ENCODE measurements around the gene PLA2G6. TPM values are rescaled to one million over a fixed set of nuclear protein-coding genes. Genes with fewer than 3 reads are reported as not detected.

Gene PLA2G6
- total RNA-seq, 1 donor from 2014 or later: 22.5 TPM

DNA sequence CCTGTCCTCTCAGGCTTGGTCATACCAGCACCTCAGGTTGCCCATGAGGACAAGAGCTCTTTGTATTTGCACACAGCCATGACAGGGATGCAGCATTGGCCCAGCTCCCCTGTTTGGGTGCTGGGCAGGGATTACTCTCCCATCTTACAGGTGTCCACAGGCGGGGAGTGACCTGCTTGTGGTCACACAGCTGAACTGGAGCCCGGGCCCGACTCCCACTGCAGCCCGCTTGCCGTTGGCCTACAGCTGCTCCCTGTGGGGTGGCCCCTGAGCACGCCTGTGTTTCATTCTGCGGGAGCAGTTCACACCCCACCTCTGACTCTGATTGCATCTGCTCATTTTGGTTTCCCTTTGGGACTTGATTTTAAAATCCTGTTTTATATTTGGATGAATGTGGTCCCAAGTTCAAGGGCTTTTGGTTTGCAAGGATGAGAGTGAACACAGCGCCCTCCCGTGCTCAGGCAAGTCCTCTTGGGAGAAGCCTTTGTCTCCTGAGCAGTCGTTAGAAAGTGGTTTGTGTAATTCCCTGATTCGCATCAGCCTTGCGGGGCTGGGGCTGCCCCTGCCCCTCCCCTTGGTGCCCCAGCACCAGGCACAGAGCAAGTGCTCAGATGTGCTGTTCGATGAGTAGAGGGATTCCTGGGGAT lies 115.1 kb downstream of the PLA2G6 start:
- H3K27me3 Mint-ChIP-seq (ENCODE audit: unreplicated experiment): peaks cover 5% of the 10 kb centered on the region
- no peak overlapping the region for H3K27ac Mint-ChIP-seq (ENCODE audit: unreplicated experiment)
- no peak for DNase-seq (ENCODE audit: low spot score)
- H3K4me3 Mint-ChIP-seq (ENCODE audit: unreplicated experiment): no peak overlapping the region
- H3K4me1 Mint-ChIP-seq (ENCODE audit: unreplicated experiment): no peaks in the 10 kb centered on the region
- H3K9me3 Mint-ChIP-seq (ENCODE audit: unreplicated experiment): no peaks in the 10 kb centered on the region
- TF ChIP-seq, protein P1, sequence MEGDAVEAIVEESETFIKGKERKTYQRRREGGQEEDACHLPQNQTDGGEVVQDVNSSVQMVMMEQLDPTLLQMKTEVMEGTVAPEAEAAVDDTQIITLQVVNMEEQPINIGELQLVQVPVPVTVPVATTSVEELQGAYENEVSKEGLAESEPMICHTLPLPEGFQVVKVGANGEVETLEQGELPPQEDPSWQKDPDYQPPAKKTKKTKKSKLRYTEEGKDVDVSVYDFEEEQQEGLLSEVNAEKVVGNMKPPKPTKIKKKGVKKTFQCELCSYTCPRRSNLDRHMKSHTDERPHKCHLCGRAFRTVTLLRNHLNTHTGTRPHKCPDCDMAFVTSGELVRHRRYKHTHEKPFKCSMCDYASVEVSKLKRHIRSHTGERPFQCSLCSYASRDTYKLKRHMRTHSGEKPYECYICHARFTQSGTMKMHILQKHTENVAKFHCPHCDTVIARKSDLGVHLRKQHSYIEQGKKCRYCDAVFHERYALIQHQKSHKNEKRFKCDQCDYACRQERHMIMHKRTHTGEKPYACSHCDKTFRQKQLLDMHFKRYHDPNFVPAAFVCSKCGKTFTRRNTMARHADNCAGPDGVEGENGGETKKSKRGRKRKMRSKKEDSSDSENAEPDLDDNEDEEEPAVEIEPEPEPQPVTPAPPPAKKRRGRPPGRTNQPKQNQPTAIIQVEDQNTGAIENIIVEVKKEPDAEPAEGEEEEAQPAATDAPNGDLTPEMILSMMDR (IDR thresholded peaks at IDR 0.05; ENCODE audit: unreplicated experiment): no peak
- peaks cover 7% of the 10 kb centered on the region for H3K36me3 Mint-ChIP-seq (ENCODE audit: low read depth, unreplicated experiment)

DNA sequence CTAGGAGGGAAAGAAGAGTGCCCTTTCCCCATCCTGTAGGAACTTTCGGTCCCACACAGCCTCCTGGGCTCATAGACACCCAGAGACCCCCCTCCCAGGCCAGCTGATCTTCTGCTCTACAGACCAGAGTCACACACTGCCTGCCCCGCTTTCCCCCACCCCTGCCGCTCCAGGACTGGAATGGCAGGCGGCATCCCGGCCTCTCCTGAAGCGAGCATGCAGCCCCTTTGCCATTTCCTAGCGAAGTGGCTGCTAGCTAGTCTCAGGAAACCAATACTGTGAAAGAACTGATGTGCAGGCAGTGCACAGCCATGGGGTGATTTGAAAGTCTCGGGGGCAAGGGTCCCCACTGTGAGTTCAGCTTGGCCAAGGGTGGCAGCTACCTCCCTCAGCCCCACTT lies 116.1 kb downstream of the PLA2G6 start:
- H3K9me3 Mint-ChIP-seq (ENCODE audit: unreplicated experiment): no peaks in the 10 kb centered on the region
- no peak overlapping the region for H3K4me3 Mint-ChIP-seq (ENCODE audit: unreplicated experiment)
- DNase-seq (ENCODE audit: low spot score): no peak
- TF ChIP-seq, protein P1 (IDR thresholded peaks at IDR 0.05; ENCODE audit: unreplicated experiment): no peak
- H3K4me1 Mint-ChIP-seq (ENCODE audit: unreplicated experiment): no peaks in the 10 kb centered on the region
- peaks cover 5% of the 10 kb centered on the region for H3K27me3 Mint-ChIP-seq (ENCODE audit: unreplicated experiment)
- H3K36me3 Mint-ChIP-seq (ENCODE audit: low read depth, unreplicated experiment): peaks cover 7% of the 10 kb centered on the region
- H3K27ac Mint-ChIP-seq (ENCODE audit: unreplicated experiment): no peak overlapping the region

DNA sequence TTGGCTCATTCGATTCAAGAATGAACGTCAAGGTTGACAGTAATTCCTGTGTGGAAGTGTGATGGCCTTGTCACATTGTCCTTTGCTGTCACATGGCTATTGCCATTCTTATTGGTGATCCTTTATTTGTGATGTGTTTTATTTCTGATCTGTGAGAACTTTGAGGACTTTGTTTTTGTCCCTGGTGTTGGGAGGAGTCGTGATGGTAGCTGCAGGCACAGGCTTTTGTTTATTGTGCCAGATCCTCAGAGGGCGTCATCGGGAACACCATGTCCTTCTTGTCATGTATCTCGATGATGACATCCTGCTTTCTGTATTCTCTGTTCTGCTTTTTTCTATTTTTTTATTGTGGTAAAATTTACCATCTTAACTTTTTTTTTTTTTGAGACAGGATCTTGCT lies 118.8 kb downstream of the PLA2G6 start:
- DNase-seq (ENCODE audit: low spot score): no peak
- Mint-ChIP-seq H3K4me1 (ENCODE audit: unreplicated experiment) (no peaks in the 10 kb centered on the region), H3K9me3 (ENCODE audit: unreplicated experiment) (no peaks in the 10 kb centered on the region), H3K27ac (ENCODE audit: unreplicated experiment) (no peak overlapping the region), H3K4me3 (ENCODE audit: unreplicated experiment) (no peak overlapping the region), H3K27me3 (ENCODE audit: unreplicated experiment) (peaks cover 2% of the 10 kb centered on the region), H3K36me3 (ENCODE audit: low read depth, unreplicated experiment) (peaks cover 12% of the 10 kb centered on the region)
- TF ChIP-seq, protein P1 (IDR thresholded peaks at IDR 0.05; ENCODE audit: unreplicated experiment): no peak

Other genes with a start within 250 kb of the PLA2G6 start
- gene C22orf23, start 228.2 kb downstream of the PLA2G6 start, total RNA-seq (ENCODE audit: unreplicated experiment): 0.54 TPM
- gene POLR2F, start 228.1 kb downstream of the PLA2G6 start, total RNA-seq (ENCODE audit: unreplicated experiment): 58.9 TPM
- gene SOX10, start 197.3 kb downstream of the PLA2G6 start, total RNA-seq (ENCODE audit: unreplicated experiment): 0.08 TPM
- 24.1 TPM for gene PICK1, start 124.4 kb downstream of the PLA2G6 start, total RNA-seq (ENCODE audit: unreplicated experiment)
- not detected for gene SLC16A8, start 97.6 kb downstream of the PLA2G6 start, total RNA-seq (ENCODE audit: unreplicated experiment)
- 0.77 TPM for gene BAIAP2L2, start 71.1 kb downstream of the PLA2G6 start, total RNA-seq (ENCODE audit: unreplicated experiment)
- 3.5 TPM for gene MAFF, start 20.2 kb upstream of the PLA2G6 start, total RNA-seq (ENCODE audit: unreplicated experiment)
- gene TMEM184B, start 91.2 kb upstream of the PLA2G6 start, total RNA-seq (ENCODE audit: unreplicated experiment): 59.8 TPM
- 144 TPM for gene CSNK1E, start 135.6 kb upstream of the PLA2G6 start, total RNA-seq (ENCODE audit: unreplicated experiment)